Neural cell (in vitro differentiated cells): ENCODE results near the gene HSDL2. TPM values are rescaled to one million over a fixed set of nuclear protein-coding genes. Genes with fewer than 3 reads are reported as not detected.

Source experiments
- H2AFZ ChIP-seq: fragments of 200-600, 300-800 bp; sonication (generic), shearing (Covaris generic); 2 replicates; pipeline ENCODE4 v1.6.0; 2014; ENCODE audit warnings: low read depth, mild to moderate bottlenecking, antibody characterized with exemption, low read length, moderate library complexity
- H3F3A ChIP-seq: fragments of 200-600 bp; shearing (Covaris generic); 2 replicates; pipeline ENCODE4 v1.6.1; 2016; ENCODE audit warnings: mild to moderate bottlenecking, moderate library complexity, mixed read lengths, antibody characterized with exemption, low read length; ENCODE audit not compliant: insufficient read depth, poor library complexity, severe bottlenecking
- H3K27ac ChIP-seq: fragments of 200-600, 300-800 bp; sonication (generic), shearing (Covaris generic); 2 replicates; pipeline ENCODE4 v1.5.1; 2014; ENCODE audit warnings: mild to moderate bottlenecking, low read length, moderate library complexity
- H3K27me3 ChIP-seq: fragments of 300-800, 200-600 bp; sonication (generic), shearing (Covaris generic); 2 replicates; pipeline ENCODE4 v1.6.0; 2014; ENCODE audit warnings: mild to moderate bottlenecking, low read depth, low read length, moderate library complexity; ENCODE audit not compliant: insufficient read depth
- H3K36me3 ChIP-seq: fragments of 300-800, 200-600 bp; sonication (generic), shearing (Covaris generic); 2 replicates; pipeline ENCODE4 v1.5.1; 2014; ENCODE audit warnings: mild to moderate bottlenecking, antibody characterized with exemption, low read length, moderate library complexity; ENCODE audit not compliant: insufficient read depth
- H3K4me2 ChIP-seq: fragments of 300-800, 200-600 bp; sonication (generic), shearing (Covaris generic); 2 replicates; pipeline ENCODE4 v1.6.0; 2014; ENCODE audit warnings: mild to moderate bottlenecking, low read length
- H3K4me3 ChIP-seq: fragments of 300-800, 200-600 bp; sonication (generic), shearing (Covaris generic); 2 replicates; pipeline ENCODE4 v1.5.1; 2014; ENCODE audit warnings: mild to moderate bottlenecking, low read length, moderate library complexity
- H3K79me2 ChIP-seq: fragments of 200-600 bp; shearing (Covaris generic); replicated peaks from 2 replicates; pipeline ENCODE4 v1.6.0; 2014; ENCODE audit warnings: mild to moderate bottlenecking, low read length, moderate library complexity; ENCODE audit not compliant: insufficient read depth
- H3K9ac ChIP-seq: fragments of 300-800, 200-600 bp; sonication (generic), shearing (Covaris generic); 2 replicates; pipeline ENCODE4 v1.6.1; 2016; ENCODE audit warnings: mild to moderate bottlenecking, low read length, mixed read lengths
- H3K9me2 ChIP-seq: fragments of 200-600 bp; shearing (Covaris generic); 2 replicates; pipeline ENCODE4 v1.6.1; 2016; ENCODE audit warnings: mild to moderate bottlenecking, low read length, mixed read lengths; ENCODE audit not compliant: insufficient read depth
- H3K9me3 ChIP-seq: fragments of 200-600, 300-800 bp; sonication (generic), shearing (Covaris generic); 2 replicates; pipeline ENCODE4 v1.6.1; 2016; ENCODE audit warnings: mild to moderate bottlenecking, mixed run types, low read length, moderate library complexity, mixed read lengths
- H4K20me1 ChIP-seq: fragments of 200-600 bp; shearing (Covaris generic); 2 replicates; pipeline ENCODE4 v1.6.1; 2016; ENCODE audit warnings: mild to moderate bottlenecking, mixed run types; ENCODE audit not compliant: insufficient read depth
- EP300 ChIP-seq: fragments of 450-650 bp; conservative IDR thresholded peaks from 2 replicates; pipeline ENCODE4 v1.6.1; 2014; ENCODE audit warnings: antibody characterized with exemption, mild to moderate bottlenecking, moderate library complexity; ENCODE audit not compliant: poor library complexity, severe bottlenecking
- EZH2 ChIP-seq: fragments of 200-600, 300-800 bp; shearing (Covaris generic), sonication (generic); IDR thresholded peaks from 2 replicates; pipeline ENCODE4 v1.6.1; 2014; ENCODE audit warnings: antibody characterized with exemption, low read length, borderline replicate concordance, mild to moderate bottlenecking; ENCODE audit not compliant: insufficient read depth, poor library complexity, severe bottlenecking
- MXI1 ChIP-seq: fragments of 450-650 bp; conservative IDR thresholded peaks from 2 replicates; pipeline ENCODE4 v1.6.1; 2014; ENCODE audit warnings: antibody characterized with exemption, mild to moderate bottlenecking; ENCODE audit not compliant: poor library complexity, severe bottlenecking
- POLR2AphosphoS5 ChIP-seq: IDR thresholded peaks from 2 replicates; pipeline ENCODE4 v1.6.1; 2012
- RAD21 ChIP-seq: fragments of 450-650 bp; conservative IDR thresholded peaks from 2 replicates; pipeline ENCODE4 v1.6.1; 2014; ENCODE audit warnings: antibody characterized with exemption, mild to moderate bottlenecking, moderate library complexity
- SMC3 ChIP-seq: fragments of 450-650 bp; conservative IDR thresholded peaks from 2 replicates; pipeline ENCODE4 v1.6.1; 2014; ENCODE audit warnings: antibody characterized with exemption, mild to moderate bottlenecking, moderate library complexity; ENCODE audit not compliant: poor library complexity
- TAF1 ChIP-seq: IDR thresholded peaks from 2 replicates; pipeline ENCODE4 v1.6.1; 2012; ENCODE audit warnings: low read depth
- polyA plus RNA-seq: library from polyadenylated mRNA; depleted of rRNA; stranded (reverse); fragments of >200 nt; gene quantifications from 2 replicates; pipeline ENCODE4 v1.2.3, GENCODE V29; 2014
- TF ChIP-seq, protein P1 (sequence below): IDR thresholded peaks from 2 replicates; pipeline ENCODE4 v1.6.1; 2012; ENCODE audit warnings: borderline replicate concordance
- TF ChIP-seq, protein P2 (sequence below): fragments of 450-650 bp; IDR thresholded peaks from 2 replicates; pipeline ENCODE4 v1.5.1; 2014; ENCODE audit warnings: antibody characterized with exemption, mild to moderate bottlenecking, moderate library complexity; ENCODE audit not compliant: poor library complexity, severe bottlenecking

HSDL2 gene
- polyA plus RNA-seq, 1 donor from 2014 or later: 9.0 TPM

DNA sequence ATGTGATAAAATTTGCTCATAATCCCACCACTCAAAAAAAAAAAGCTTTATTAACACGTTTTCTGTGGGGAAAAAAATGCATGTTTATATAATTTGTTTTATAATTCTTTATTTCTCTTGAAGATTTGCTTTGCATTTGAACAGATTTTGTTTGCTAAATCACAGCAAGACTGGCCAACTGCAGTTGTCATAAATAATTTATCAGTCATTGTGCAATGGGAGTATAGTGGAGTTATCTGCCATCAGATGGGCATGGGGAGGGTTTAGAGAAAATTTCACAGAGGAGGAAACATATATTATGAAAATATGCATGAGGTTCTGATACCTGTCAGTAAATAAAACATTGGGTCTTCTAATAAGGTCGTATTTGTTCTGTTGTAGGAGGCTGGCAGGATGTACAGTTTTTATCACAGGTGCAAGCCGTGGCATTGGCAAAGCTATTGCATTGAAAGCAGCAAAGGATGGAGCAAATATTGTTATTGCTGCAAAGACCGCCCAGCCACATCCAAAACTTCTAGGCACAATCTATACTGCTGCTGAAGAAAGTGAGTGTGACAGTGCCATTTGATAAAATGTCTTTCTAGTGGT, 23.8 kb downstream of the HSDL2 start:
- Histone ChIP-seq H3F3A (no peaks in the 10 kb centered on the region), H3K4me3 (no peak overlapping the region), H4K20me1 (no peaks in the 10 kb centered on the region), H3K27ac (no peak overlapping the region), H3K9ac (no peak overlapping the region), H3K9me3 (no peaks in the 10 kb centered on the region), H2AFZ (no peak overlapping the region), H3K36me3 (peaks cover 6% of the 10 kb centered on the region), H3K4me2 (no peak overlapping the region), H3K9me2 (no peaks in the 10 kb centered on the region), H3K79me2 (no peaks in the 10 kb centered on the region), H3K27me3 (no peaks in the 10 kb centered on the region)
- TF ChIP-seq POLR2AphosphoS5: no peak
- TF ChIP-seq, protein P1, sequence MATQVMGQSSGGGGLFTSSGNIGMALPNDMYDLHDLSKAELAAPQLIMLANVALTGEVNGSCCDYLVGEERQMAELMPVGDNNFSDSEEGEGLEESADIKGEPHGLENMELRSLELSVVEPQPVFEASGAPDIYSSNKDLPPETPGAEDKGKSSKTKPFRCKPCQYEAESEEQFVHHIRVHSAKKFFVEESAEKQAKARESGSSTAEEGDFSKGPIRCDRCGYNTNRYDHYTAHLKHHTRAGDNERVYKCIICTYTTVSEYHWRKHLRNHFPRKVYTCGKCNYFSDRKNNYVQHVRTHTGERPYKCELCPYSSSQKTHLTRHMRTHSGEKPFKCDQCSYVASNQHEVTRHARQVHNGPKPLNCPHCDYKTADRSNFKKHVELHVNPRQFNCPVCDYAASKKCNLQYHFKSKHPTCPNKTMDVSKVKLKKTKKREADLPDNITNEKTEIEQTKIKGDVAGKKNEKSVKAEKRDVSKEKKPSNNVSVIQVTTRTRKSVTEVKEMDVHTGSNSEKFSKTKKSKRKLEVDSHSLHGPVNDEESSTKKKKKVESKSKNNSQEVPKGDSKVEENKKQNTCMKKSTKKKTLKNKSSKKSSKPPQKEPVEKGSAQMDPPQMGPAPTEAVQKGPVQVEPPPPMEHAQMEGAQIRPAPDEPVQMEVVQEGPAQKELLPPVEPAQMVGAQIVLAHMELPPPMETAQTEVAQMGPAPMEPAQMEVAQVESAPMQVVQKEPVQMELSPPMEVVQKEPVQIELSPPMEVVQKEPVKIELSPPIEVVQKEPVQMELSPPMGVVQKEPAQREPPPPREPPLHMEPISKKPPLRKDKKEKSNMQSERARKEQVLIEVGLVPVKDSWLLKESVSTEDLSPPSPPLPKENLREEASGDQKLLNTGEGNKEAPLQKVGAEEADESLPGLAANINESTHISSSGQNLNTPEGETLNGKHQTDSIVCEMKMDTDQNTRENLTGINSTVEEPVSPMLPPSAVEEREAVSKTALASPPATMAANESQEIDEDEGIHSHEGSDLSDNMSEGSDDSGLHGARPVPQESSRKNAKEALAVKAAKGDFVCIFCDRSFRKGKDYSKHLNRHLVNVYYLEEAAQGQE: no peak
- TF ChIP-seq RAD21: no peak
- TF ChIP-seq EP300: no peak
- TF ChIP-seq, protein P2, sequence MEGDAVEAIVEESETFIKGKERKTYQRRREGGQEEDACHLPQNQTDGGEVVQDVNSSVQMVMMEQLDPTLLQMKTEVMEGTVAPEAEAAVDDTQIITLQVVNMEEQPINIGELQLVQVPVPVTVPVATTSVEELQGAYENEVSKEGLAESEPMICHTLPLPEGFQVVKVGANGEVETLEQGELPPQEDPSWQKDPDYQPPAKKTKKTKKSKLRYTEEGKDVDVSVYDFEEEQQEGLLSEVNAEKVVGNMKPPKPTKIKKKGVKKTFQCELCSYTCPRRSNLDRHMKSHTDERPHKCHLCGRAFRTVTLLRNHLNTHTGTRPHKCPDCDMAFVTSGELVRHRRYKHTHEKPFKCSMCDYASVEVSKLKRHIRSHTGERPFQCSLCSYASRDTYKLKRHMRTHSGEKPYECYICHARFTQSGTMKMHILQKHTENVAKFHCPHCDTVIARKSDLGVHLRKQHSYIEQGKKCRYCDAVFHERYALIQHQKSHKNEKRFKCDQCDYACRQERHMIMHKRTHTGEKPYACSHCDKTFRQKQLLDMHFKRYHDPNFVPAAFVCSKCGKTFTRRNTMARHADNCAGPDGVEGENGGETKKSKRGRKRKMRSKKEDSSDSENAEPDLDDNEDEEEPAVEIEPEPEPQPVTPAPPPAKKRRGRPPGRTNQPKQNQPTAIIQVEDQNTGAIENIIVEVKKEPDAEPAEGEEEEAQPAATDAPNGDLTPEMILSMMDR: no peak
- TF ChIP-seq SMC3: no peak
- no peak for TF ChIP-seq MXI1
- no peak for TF ChIP-seq TAF1
- TF ChIP-seq EZH2: no peak

GRCh38 chr9:112404508-112404932, 24.6 kb downstream of the HSDL2 start:
- Histone ChIP-seq H3K4me3 (no peak overlapping the region), H4K20me1 (no peaks in the 10 kb centered on the region), H3K9me2 (no peaks in the 10 kb centered on the region), H3K9me3 (no peaks in the 10 kb centered on the region), H3K36me3 (peaks cover 6% of the 10 kb centered on the region), H2AFZ (no peak overlapping the region), H3K27ac (no peak overlapping the region), H3K9ac (no peak overlapping the region), H3F3A (no peaks in the 10 kb centered on the region), H3K27me3 (no peaks in the 10 kb centered on the region), H3K4me2 (no peak overlapping the region), H3K79me2 (no peaks in the 10 kb centered on the region)
- TF ChIP-seq, protein P1: no peak
- TF ChIP-seq EZH2 (no peak), RAD21 (no peak), POLR2AphosphoS5 (no peak), TAF1 (no peak), MXI1 (no peak), SMC3 (no peak)
